HG03196 (cell line): ENCODE measurements around the gene CCDC7.
"Not testable (repeated sequence)": the region's sequence is repeated elsewhere in the genome, so short reads cannot be mapped to it uniquely, and the experiment has no call there.

Experiments
- ATAC-seq: cut with Tn5 transposase; IDR thresholded peaks from one replicate; pipeline ENCODE4 v1.9.1; 2021; ENCODE audit not compliant: unreplicated experiment

CCDC7 gene

GRCh38 chr10:32687546-32687945 is 241.6 kb downstream of the CCDC7 start:
- ATAC-seq = no peak

- ATAC-seq = no peak
These were observed 246.2 kb downstream of the CCDC7 start for GRCh38 chr10:32692174-32692573.

- ATAC-seq = no peak
These were observed 247.6 kb downstream of the CCDC7 start for GRCh38 chr10:32693441-32693979.

GRCh38 chr10:32699683-32700082 is 253.7 kb downstream of the CCDC7 start:
- not testable (repeated sequence) for ATAC-seq

- ATAC-seq = no peak
These were observed 267.6 kb downstream of the CCDC7 start for GRCh38 chr10:32713560-32713959.

- ATAC-seq = no peak
These were observed 285.6 kb downstream of the CCDC7 start for GRCh38 chr10:32731527-32731926.

- ATAC-seq = no peak
These were observed 293.0 kb downstream of the CCDC7 start for GRCh38 chr10:32738958-32739357.

GRCh38 chr10:32744321-32744720 is 298.4 kb downstream of the CCDC7 start:
- no peak for ATAC-seq

GRCh38 chr10:32746869-32747268 is 300.9 kb downstream of the CCDC7 start:
- ATAC-seq = no peak

GRCh38 chr10:32751582-32751981 is 305.6 kb downstream of the CCDC7 start:
- ATAC-seq = no peak

- not testable (repeated sequence) for ATAC-seq
These were observed 309.0 kb downstream of the CCDC7 start for GRCh38 chr10:32754900-32755299.

GRCh38 chr10:32771217-32771616 is 325.3 kb downstream of the CCDC7 start:
- ATAC-seq = no peak

GRCh38 chr10:32773105-32773504 is 327.2 kb downstream of the CCDC7 start:
- no peak for ATAC-seq

- ATAC-seq = no peak
These were observed 341.0 kb downstream of the CCDC7 start for GRCh38 chr10:32786968-32787367.

- no peak for ATAC-seq
These were observed 341.8 kb downstream of the CCDC7 start for GRCh38 chr10:32787690-32788284.

GRCh38 chr10:32788359-32788758 is 342.4 kb downstream of the CCDC7 start:
- ATAC-seq = no peak

GRCh38 chr10:32790483-32790882 is 344.5 kb downstream of the CCDC7 start:
- ATAC-seq = no peak

GRCh38 chr10:32793033-32793432 is 347.1 kb downstream of the CCDC7 start:
- ATAC-seq = no peak

- no peak for ATAC-seq
These were observed 349.8 kb downstream of the CCDC7 start for GRCh38 chr10:32795598-32796183.

- not testable (repeated sequence) for ATAC-seq
These were observed 351.5 kb downstream of the CCDC7 start for GRCh38 chr10:32797393-32797792.

GRCh38 chr10:32846974-32847373 is 401.0 kb downstream of the CCDC7 start:
- ATAC-seq = no peak

- ATAC-seq = no peak
These were observed 405.4 kb downstream of the CCDC7 start for GRCh38 chr10:32851301-32851700.

GRCh38 chr10:32854435-32854834 is 408.5 kb downstream of the CCDC7 start:
- ATAC-seq = no peak
